Measurements from ENCODE around the gene MYPOP.

Gene MYPOP

GRCh38 chr19:45882652-45883585, 19.5 kb downstream of the MYPOP start:
- DNase-seq (ENCODE audit: insufficient read length, low spot score) = peak; percentile 82
- no peak for FAIRE-seq
- TF ChIP-seq CTCF (IDR thresholded peaks at IDR 0.05; ENCODE audit: insufficient read depth, missing control alignments) = peak; percentile 98

DNA sequence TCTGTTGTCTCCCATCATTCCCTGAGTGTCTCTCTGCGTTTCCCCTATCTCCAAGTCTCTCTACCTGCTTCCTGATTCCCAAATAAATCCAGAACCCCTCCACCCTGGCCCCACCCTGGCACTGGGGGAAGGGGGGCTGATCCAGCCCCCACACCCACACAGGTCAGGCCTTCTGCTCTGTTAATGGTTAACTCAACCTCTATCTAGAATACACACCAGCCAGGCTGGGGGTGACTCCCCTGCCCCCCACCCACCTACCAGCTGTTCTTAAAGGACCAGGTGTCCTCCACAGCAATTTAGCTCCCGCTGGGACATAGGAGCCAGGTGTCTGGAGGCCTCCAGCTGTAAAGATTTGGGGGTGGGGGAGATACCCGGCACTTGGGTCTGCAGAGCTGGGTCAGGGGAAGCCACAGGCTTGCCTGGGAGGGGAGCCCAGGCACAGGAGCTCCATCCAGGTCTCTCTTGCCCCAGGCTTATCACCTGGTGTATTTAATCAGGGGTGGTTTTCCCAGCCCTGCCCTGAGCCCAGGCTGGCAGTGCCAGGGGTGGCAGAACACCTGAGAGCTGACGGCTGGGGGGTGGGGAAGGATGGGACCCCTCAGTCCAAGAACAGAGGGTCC, 20.4 kb downstream of the MYPOP start:
- FAIRE-seq (no peak), DNase-seq (ENCODE audit: insufficient read length, low spot score) (no peak)
- TF ChIP-seq CTCF (IDR thresholded peaks at IDR 0.05; ENCODE audit: insufficient read depth, missing control alignments) = no peak

GRCh38 chr19:45881082-45881908, 21.1 kb downstream of the MYPOP start:
- no peak for FAIRE-seq
- no peak for TF ChIP-seq CTCF (IDR thresholded peaks at IDR 0.05; ENCODE audit: insufficient read depth, missing control alignments)
- DNase-seq (ENCODE audit: insufficient read length, low spot score) = no peak

- no peak for DNase-seq (ENCODE audit: insufficient read length, low spot score)
- no peak for TF ChIP-seq CTCF (IDR thresholded peaks at IDR 0.05; ENCODE audit: insufficient read depth, missing control alignments)
- no peak for FAIRE-seq
Measured at GRCh38 chr19:45879971-45880370, 22.4 kb downstream of the MYPOP start.

DNA sequence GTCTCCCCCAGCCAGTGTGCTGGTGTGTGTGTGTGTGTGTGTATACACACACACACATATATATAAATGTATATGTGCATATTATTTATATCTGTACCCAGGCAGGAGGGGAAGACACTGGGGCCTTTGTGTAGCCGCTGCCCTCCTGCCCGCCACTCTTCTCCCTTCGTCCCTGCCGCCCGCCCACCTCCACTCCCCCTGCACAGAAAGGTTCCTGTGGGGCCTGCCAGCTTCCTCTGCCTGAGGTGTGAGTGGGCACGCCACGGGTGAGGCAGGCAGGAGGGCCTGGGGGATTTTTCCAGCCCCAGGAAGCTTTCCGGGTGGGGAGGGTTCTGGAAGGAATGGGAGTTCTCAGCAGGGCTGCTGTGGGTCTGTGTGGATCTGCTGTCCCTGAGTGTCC, 23.4 kb downstream of the MYPOP start:
- no peak for TF ChIP-seq CTCF (IDR thresholded peaks at IDR 0.05; ENCODE audit: insufficient read depth, missing control alignments)
- DNase-seq (ENCODE audit: insufficient read length, low spot score) (no peak), FAIRE-seq (no peak)

- DNase-seq (ENCODE audit: insufficient read length, low spot score) (no peak), FAIRE-seq (no peak)
- TF ChIP-seq CTCF (IDR thresholded peaks at IDR 0.05; ENCODE audit: insufficient read depth, missing control alignments) = no peak
Measured at GRCh38 chr19:45878043-45878794, 24.2 kb downstream of the MYPOP start.

Measured in D721Med (cell line).